HG03558 (cell line): ENCODE measurements around the gene RAPGEF6.
"Not testable (repeated sequence)": the region's sequence is repeated elsewhere in the genome, so short reads cannot be mapped to it uniquely, and the experiment has no call there.

Experiments
- ATAC-seq: cut with Tn5 transposase; IDR thresholded peaks from one replicate; pipeline ENCODE4 v1.9.1; 2021; ENCODE audit warnings: moderate number of reproducible peaks; ENCODE audit not compliant: unreplicated experiment; ENCODE audit errors: extremely low read depth

Gene RAPGEF6

GRCh38 chr5:131644822-131645221, 9.8 kb upstream of the RAPGEF6 start:
- no peak for ATAC-seq

DNA sequence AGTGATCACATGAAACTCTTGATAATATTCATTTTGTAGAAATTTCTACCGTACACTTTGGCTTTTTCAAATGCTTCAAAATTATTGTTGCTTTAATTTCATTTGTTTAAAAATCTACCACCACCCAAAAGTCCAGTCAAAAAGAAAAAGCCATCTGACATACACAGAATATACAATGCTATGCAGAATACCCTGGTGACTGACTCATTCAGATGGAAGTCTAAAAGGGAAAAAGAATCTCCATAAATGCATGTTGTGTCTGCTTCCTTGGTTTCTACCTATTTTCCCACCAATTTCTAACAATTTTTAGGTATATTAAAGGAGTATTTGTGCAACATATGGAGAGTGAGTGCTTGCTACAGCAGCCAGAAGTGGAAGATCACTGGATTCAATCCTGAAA, 9.3 kb upstream of the RAPGEF6 start:
- ATAC-seq: no peak

- no peak for ATAC-seq
These were observed 6.5 kb upstream of the RAPGEF6 start for GRCh38 chr5:131641494-131641893.

GRCh38 chr5:131640043-131640856, 5.2 kb upstream of the RAPGEF6 start:
- no peak for ATAC-seq

- no peak for ATAC-seq
These were observed 4.1 kb upstream of the RAPGEF6 start for GRCh38 chr5:131639148-131639547.

DNA sequence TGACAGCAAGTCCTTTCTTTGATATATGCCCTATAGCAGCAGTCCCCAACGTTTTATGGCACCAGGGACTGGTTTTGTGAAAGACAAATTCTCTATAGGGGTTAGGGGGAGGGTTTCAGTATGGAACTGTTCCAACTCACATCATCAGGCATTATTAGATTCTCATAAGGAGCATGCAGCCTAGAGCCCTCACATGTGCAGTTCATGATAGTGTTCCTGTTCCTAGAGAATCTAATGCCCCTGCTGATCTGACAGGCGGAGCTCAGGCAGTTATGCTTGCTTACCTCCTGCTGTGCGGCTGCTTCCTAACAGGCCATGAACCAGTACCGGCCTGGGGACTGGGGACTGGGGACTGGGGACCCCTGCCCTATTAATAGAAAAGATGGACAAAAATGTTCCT, 2.7 kb upstream of the RAPGEF6 start:
- no peak for ATAC-seq

DNA sequence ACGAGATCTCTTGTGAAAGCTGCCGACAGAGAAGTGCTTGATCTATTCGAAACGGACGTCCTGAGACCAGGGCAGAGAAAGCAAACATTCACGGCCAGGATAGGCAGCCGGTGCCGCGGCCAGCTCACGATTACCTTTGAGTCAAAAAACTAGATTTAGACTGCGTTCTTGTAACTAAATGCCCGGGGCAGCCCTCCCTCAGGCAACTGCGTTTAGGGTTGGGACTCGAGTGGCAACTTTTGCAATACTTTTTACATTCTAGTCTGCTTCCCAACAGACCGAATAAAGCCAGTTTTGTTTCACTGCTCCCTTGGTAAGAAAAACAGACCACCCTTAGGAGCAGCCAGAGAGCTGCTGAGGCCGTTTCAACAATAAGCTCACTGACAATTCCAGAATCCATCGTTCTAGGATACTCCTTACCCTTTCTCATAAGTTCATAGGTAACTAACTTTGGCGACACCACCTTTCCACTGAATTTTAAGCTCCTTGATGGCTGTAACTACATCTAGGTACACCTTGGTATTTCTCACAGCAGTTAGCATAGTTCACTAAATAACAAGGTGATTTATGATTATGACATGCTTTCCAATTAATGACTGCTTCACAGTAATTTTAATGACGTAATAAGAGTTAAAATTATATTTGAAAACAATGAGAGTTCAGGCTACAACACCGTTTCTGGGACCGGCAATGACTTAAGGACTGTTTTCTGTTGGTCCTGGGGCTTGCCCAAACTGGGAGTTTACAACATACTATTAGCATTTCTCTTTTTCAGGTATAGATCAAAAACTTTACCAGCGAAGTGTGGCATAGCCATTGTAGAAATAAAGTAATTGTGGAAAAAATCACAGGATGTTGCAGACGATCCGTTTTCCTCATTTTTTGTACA, 899 bp upstream of the RAPGEF6 start:
- no peak for ATAC-seq

DNA sequence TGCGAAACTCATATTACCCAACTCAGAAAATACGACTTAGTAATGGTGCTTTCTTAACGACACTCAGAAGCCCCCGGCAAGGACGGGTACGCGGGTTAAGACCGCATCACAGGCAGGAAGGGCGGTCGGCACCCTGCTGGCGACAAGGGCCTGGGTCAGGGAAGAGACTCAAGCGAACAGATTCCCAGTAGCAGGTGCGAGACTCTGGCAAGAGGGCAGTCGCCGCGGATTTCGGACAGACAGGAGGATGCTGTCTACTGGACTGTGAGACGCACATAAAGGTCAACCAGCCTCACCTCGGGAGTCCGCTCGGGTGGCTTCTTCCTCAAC, 398 bp downstream of the RAPGEF6 start:
- peak; percentile 9 for ATAC-seq

GRCh38 chr5:131634238-131634637, 791 bp downstream of the RAPGEF6 start:
- no peak for ATAC-seq

GRCh38 chr5:131633830-131634229, 1.2 kb downstream of the RAPGEF6 start:
- no peak for ATAC-seq

DNA sequence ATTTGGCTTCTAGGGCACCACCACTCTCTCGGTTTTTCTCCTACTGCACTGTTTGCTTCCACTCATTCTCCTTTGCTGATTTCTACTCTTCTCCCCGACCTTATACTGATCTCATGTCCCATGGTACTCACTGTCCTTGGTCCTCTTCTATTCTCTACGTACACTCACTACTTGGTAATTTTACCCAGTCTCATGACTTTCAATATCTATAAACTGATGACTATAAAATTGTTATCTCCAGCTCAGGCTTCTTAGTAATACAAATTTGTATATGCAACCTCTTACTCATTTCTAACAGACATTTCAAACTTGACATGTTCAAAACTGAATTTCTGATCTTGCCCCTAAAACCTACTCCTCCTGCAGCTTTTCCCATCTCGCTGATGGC, 4.1 kb downstream of the RAPGEF6 start:
- ATAC-seq: no peak

DNA sequence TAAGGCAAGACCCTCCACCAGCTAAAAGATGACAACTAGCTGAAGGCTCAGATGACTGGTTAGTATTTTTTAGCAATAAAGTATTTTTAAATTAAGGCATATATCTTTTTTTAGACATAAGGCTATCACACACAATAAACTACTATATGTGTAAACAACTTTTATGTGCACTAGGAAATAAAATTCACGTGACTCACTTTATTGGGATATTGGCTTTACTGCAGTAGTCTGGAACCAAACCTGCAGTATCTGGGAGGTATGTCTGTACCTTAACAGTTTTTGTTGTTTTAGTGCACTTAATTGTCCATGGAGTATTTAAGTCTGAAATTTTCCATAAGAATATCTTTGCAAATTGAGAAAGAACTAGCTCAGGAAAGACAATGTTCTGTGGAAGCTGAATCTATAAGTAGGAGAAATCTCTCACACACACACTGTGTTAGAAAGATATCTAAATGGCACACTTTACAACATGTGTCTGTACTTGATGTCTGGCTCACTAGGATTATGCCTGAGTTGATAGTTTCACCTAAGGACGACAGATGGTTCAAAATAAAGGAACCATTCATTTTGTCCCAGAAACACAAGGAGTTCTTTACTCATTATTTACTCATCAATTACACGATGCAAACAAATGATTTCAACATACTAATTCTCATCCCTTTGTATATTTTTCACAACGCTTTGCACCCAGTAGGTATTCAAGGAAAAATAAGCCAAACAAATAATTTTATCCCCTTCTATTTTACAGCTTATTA, 4.6 kb downstream of the RAPGEF6 start:
- no peak for ATAC-seq

- no peak for ATAC-seq
These were observed 6.0 kb downstream of the RAPGEF6 start for GRCh38 chr5:131628990-131629389.

DNA sequence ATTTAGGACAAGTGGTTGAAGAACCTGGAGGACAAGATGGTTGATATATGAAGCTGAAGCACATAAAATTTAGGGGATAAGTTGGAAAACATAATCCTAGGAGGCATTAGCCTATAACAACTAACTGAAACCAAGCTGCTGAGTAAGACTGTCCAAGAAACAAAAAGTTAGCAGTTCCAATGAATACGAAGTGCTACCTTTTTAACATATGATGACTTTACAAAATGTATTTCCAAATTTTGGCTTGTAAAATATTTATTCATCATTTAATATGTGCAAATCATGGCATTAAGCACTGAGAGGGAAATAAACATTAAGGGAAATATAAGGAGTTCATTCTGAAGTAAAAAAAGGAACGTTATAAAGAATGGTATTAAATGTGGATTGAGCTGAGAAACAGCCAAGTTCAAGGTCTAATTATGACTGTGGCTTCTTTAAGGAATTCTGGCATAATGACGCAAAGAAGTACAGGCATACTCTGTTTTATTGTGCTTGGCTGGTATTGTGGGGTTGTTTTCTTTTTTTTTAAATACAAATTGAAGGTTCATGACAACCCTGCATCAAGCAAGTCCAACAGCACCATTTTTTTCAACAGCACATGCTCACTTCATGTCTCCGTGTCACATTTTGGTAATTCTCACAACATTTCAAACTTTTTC, 7.7 kb downstream of the RAPGEF6 start:
- no peak for ATAC-seq

DNA sequence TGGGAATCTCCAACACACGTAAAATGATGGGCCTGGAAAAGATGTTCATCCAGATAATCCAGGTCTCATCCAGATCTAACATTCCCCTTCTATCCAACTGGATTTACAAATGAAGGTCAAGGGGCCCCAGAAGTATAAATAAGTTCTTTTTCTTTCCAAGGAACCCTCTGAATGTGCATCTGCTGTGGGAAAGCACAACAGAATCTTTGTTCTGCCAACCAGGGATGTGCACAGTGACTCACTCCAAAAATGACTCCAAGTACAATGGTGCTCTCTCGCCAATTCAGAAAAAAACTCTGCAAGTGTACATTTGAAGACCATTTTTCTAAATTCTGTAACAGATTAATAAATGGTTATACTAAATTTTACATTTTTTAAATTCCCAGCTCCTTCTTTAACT, 12.4 kb downstream of the RAPGEF6 start:
- no peak for ATAC-seq

DNA sequence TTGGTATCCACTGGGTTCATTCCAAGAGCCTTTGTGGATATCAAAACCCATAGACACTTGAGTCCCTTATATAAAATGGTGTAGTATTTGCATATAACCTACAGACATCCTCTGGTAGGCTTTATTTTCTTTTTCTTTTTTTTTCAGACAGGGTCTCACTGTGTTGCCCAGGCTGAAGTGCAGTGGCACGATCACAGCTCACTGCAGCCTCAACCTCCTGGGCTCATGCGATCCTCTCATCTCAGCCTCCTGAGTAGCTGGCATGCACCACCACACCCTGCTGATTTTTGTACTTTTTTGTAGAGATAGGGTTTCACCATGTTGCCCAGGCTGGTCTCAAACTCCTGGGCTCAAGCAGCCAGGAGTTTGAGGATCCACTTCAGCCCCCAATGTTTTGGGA, 13.9 kb downstream of the RAPGEF6 start:
- ATAC-seq: not testable (repeated sequence)

GRCh38 chr5:131619102-131619501, 15.9 kb downstream of the RAPGEF6 start:
- ATAC-seq: no peak

DNA sequence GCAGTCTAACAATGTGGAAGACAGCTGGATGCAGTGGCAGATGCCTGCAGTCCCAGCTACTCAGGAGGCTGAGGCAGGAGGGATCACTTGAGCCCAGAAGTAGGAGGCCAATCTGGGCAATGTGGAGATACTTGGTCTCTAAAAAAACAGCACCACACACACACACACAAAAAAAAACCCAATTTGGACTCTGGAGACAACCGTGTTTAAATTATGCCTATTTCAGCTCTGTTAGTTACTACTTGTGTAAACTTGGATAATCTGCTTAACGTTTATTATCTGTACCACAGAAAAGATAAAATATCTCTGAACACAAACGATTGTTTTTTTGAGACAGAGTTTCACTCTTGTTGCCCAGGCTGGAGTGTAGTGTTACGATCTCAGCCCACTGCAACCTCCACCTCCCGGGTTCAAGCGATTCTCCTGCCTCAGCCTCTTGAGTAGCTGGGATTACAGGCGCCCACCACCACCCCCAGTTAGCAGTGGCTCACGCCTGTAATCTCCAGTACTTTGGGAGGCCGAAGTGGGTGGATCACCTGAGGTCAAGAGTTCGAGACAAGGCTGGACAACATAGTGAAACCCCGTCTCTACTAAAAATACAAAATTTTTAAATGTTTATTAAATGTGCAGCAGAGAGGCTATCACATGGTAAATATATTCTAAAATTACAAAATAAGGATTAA, 17.7 kb downstream of the RAPGEF6 start:
- ATAC-seq: no peak

DNA sequence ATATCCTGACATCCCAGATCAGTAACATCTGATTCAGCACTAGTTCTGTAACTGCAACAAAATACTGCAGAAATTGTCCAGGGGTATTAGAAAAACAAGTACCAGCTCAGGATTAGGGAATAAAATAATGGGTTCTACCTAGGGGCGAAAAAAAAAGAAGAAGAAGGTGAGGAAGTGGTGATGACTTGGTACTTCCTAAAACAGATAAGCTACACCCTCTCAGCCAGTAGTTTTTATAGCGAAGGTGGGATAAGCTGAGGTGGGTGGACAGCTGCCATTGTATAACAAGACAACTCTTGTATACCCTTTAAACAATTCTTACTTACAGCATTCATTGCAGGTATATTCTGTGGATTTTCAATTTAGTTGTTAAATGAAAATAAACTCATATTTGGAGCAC, 19.1 kb downstream of the RAPGEF6 start:
- no peak for ATAC-seq

GRCh38 chr5:131613423-131613822, 21.6 kb downstream of the RAPGEF6 start:
- no peak for ATAC-seq
